Left kidney (tissue), 8 donors: Measurements from ENCODE around the gene DDX3Y. TPM values are rescaled to one million over a fixed set of nuclear protein-coding genes. Genes with fewer than 3 reads are reported as not detected.

Source experiments
- DNase-seq: peaks from one replicate; pipeline ENCODE4 v3.0.0-alpha.2; 2013
- long read RNA-seq, 8 donors: transcript quantifications; one replicate each; lab custom pipeline, GENCODE V29; 2026
- polyA plus RNA-seq: library from polyadenylated mRNA; unstranded; fragments of 120-200 nt; gene quantifications from one replicate; pipeline ENCODE4 v1.2.1, GENCODE V29; 2013; ENCODE audit not compliant: insufficient read length

DDX3Y gene
- polyA plus RNA-seq: 134 TPM
- long read RNA-seq, donor 1: 0 reads
- long read RNA-seq, donor 2: 0 reads
- long read RNA-seq, donor 3, full-length matches to known transcripts: 2 of 7 reads
- long read RNA-seq, donor 3, partial matches to known transcripts: 5 of 7 reads
- long read RNA-seq, donor 3, other reads (novel, unspliced or antisense): 0 of 7 reads
- long read RNA-seq, donor 4: 0 reads
- long read RNA-seq, donor 5, full-length matches to known transcripts: 7 of 35 reads
- long read RNA-seq, donor 5, partial matches to known transcripts: 28 of 35 reads
- long read RNA-seq, donor 5, other reads (novel, unspliced or antisense): 0 of 35 reads
- long read RNA-seq, donor 6: 0 reads
- long read RNA-seq, donor 7, full-length matches to known transcripts: 13 of 18 reads
- long read RNA-seq, donor 7, partial matches to known transcripts: 5 of 18 reads
- long read RNA-seq, donor 7, other reads (novel, unspliced or antisense): 0 of 18 reads
- long read RNA-seq, donor 8: 0 reads

GRCh38 chrY:12904618-12905516 is at the start of gene DDX3Y:
Gene DDX3Y, plus strand, starts transcription at chrY:12904868. Its CDS starts 69 bp downstream, at chrY:12904937.
- DNase-seq: no peak

- no peak for DNase-seq
These were observed 48.8 kb upstream of the DDX3Y start for GRCh38 chrY:12855791-12856275.

- no peak for DNase-seq
These were observed 36.7 kb upstream of the DDX3Y start for GRCh38 chrY:12867960-12868359.

GRCh38 chrY:12896973-12897372 is 7.7 kb upstream of the DDX3Y start:
- DNase-seq: no peak

GRCh38 chrY:12898604-12899003 is 6.1 kb upstream of the DDX3Y start:
- no peak for DNase-seq

- DNase-seq: no peak
These were observed 827 bp downstream of the DDX3Y start for GRCh38 chrY:12905517-12905872.

- DNase-seq: no peak
These were observed 1.2 kb downstream of the DDX3Y start for GRCh38 chrY:12905895-12906294.

- no peak for DNase-seq
These were observed 8.9 kb downstream of the DDX3Y start for GRCh38 chrY:12913541-12913940.

- no peak for DNase-seq
These were observed 23.4 kb downstream of the DDX3Y start for GRCh38 chrY:12928043-12928442.

GRCh38 chrY:12941725-12942687 is 37.3 kb downstream of the DDX3Y start:
- no peak for DNase-seq

Other genes with a start within 250 kb of the DDX3Y start
- 72.6 TPM for gene USP9Y, start 203.6 kb upstream of the DDX3Y start, polyA plus RNA-seq